HG03064 (cell line): ENCODE results near the gene HEG1.

ENCODE experiments used
- ATAC-seq: cut with Tn5 transposase; IDR thresholded peaks from one replicate; pipeline ENCODE4 v1.9.1; 2021; ENCODE audit warnings: low read depth; ENCODE audit not compliant: unreplicated experiment

Gene HEG1

GRCh38 chr3:124926426-124927101 lies 129.2 kb downstream of the HEG1 start:
- no peak for ATAC-seq

GRCh38 chr3:124924741-124925140 lies 131.1 kb downstream of the HEG1 start:
- ATAC-seq: no peak

- no peak for ATAC-seq
Measured at GRCh38 chr3:124923833-124924232, 132.0 kb downstream of the HEG1 start.

GRCh38 chr3:124920718-124921117 lies 135.1 kb downstream of the HEG1 start:
- no peak for ATAC-seq

GRCh38 chr3:124919756-124920155 lies 136.0 kb downstream of the HEG1 start:
- no peak for ATAC-seq

- ATAC-seq: no peak
Measured at GRCh38 chr3:124918524-124918923, 137.3 kb downstream of the HEG1 start.

GRCh38 chr3:124916837-124917409 lies 138.9 kb downstream of the HEG1 start:
- no peak for ATAC-seq
